HG02642 (cell line): Measurements from ENCODE around the gene FAAP20.
"Not testable (repeated sequence)": the region's sequence is repeated elsewhere in the genome, so short reads cannot be mapped to it uniquely, and the experiment has no call there.

Experiments
- ATAC-seq: cut with Tn5 transposase; IDR thresholded peaks from one replicate; pipeline ENCODE4 v1.9.1; 2021; ENCODE audit warnings: mild to moderate bottlenecking; ENCODE audit not compliant: unreplicated experiment, poor library complexity

FAAP20 gene

GRCh38 chr1:2166254-2166653 is 28.3 kb downstream of the FAAP20 start:
- no peak for ATAC-seq

GRCh38 chr1:2165646-2166045 is 28.9 kb downstream of the FAAP20 start:
- ATAC-seq: no peak

GRCh38 chr1:2163205-2163604 is 31.4 kb downstream of the FAAP20 start:
- ATAC-seq: no peak

GRCh38 chr1:2160451-2161300 is 33.9 kb downstream of the FAAP20 start:
- ATAC-seq: no peak

GRCh38 chr1:2159124-2159523 is 35.4 kb downstream of the FAAP20 start:
- ATAC-seq: no peak

GRCh38 chr1:2158272-2158671 is 36.3 kb downstream of the FAAP20 start:
- ATAC-seq: no peak

GRCh38 chr1:2157856-2158255 is 36.7 kb downstream of the FAAP20 start:
- ATAC-seq: no peak

GRCh38 chr1:2156866-2157265 is 37.7 kb downstream of the FAAP20 start:
- no peak for ATAC-seq

GRCh38 chr1:2155788-2156187 is 38.8 kb downstream of the FAAP20 start:
- ATAC-seq: no peak

- ATAC-seq: no peak
These were observed 39.4 kb downstream of the FAAP20 start for GRCh38 chr1:2155147-2155598.

- no peak for ATAC-seq
These were observed 40.5 kb downstream of the FAAP20 start for GRCh38 chr1:2154022-2154421.

GRCh38 chr1:2152954-2153353 is 41.6 kb downstream of the FAAP20 start:
- ATAC-seq: no peak

GRCh38 chr1:2151911-2152310 is 42.7 kb downstream of the FAAP20 start:
- ATAC-seq: no peak

- no peak for ATAC-seq
These were observed 43.3 kb downstream of the FAAP20 start for GRCh38 chr1:2151252-2151651.

GRCh38 chr1:2150801-2151200 is 43.8 kb downstream of the FAAP20 start:
- no peak for ATAC-seq

GRCh38 chr1:2148691-2149090 is 45.9 kb downstream of the FAAP20 start:
- no peak for ATAC-seq

GRCh38 chr1:2147869-2148268 is 46.7 kb downstream of the FAAP20 start:
- ATAC-seq: not testable (repeated sequence)

- no peak for ATAC-seq
These were observed 47.6 kb downstream of the FAAP20 start for GRCh38 chr1:2146836-2147517.

- ATAC-seq: no peak
These were observed 48.4 kb downstream of the FAAP20 start for GRCh38 chr1:2145946-2146835.

- ATAC-seq: no peak
These were observed 50.0 kb downstream of the FAAP20 start for GRCh38 chr1:2144501-2145090.
